H1 (cell line): ENCODE results near the gene SNRK. TPM values are rescaled to one million over a fixed set of nuclear protein-coding genes. Genes with fewer than 3 reads are reported as not detected.

Experiments used
- CTCF ChIA-PET: fragments of 300-600 bp; sonication (Branson Sonifier 250); formaldehyde crosslinking; loops from one replicate; lab custom pipeline; 2021; ENCODE audit not compliant: partially characterized antibody; lab: Charles Lee
- POLR2A ChIA-PET: fragments of 300-600 bp; sonication (Branson Sonifier 250); formaldehyde crosslinking; loops from one replicate; lab custom pipeline; 2021; ENCODE audit warnings: inconsistent platforms; ENCODE audit not compliant: partially characterized antibody; lab: Charles Lee
- DNase-seq, 2 experiments: peaks; one replicate each; pipeline versions ENCODE4 v3.0.0 to v3.0.0-alpha.2; 2010 to 2022; ENCODE audit warnings: low spot score in 2 of 2, low read depth in 1 of 2, mixed read lengths in 1 of 2
- FAIRE-seq: peaks from 2 replicates; lab custom pipeline; 2011; peaks lifted over from hg19 to GRCh38; lab: Jason Lieb, UNC
- H2AFZ ChIP-seq: 2 replicates; pipeline ENCODE4 v1.8.1; 2012; ENCODE audit warnings: low read length, inconsistent platforms
- H2AK5ac ChIP-seq: 2 replicates; pipeline ENCODE4 v1.6.1; 2013; ENCODE audit warnings: low read depth, low read length
- H2BK120ac ChIP-seq: replicated peaks from 2 replicates; pipeline ENCODE3; 2013; ENCODE audit warnings: low read depth, low read length, inconsistent platforms
- H2BK12ac ChIP-seq: 2 replicates; pipeline ENCODE4 v1.6.1; 2013; ENCODE audit warnings: low read depth, low read length
- H2BK15ac ChIP-seq: 2 replicates; pipeline ENCODE4 v1.6.1; 2013; ENCODE audit warnings: low read length
- H2BK20ac ChIP-seq: 2 replicates; pipeline ENCODE4 v1.6.1; 2013; ENCODE audit warnings: low read length
- H2BK5ac ChIP-seq: 2 replicates; pipeline ENCODE4 v1.6.1; 2013; ENCODE audit warnings: low read depth, low read length
- H3K14ac ChIP-seq: 2 replicates; pipeline ENCODE4 v1.6.1; 2013; ENCODE audit warnings: inconsistent platforms; ENCODE audit not compliant: insufficient read length
- H3K18ac ChIP-seq: 2 replicates; pipeline ENCODE4 v1.6.1; 2013; ENCODE audit warnings: low read length; ENCODE audit errors: extremely low read depth
- H3K23ac ChIP-seq: 2 replicates; pipeline ENCODE4 v1.6.1; 2013; ENCODE audit warnings: inconsistent platforms; ENCODE audit not compliant: insufficient read length
- H3K23me2 ChIP-seq: 2 replicates; pipeline ENCODE4 v1.6.1; 2013; ENCODE audit warnings: low read depth, low read length
- H3K27ac ChIP-seq: 2 replicates; pipeline ENCODE4 v1.6.1; 2011; ENCODE audit warnings: low read depth, low read length, inconsistent platforms
- H3K27me3 ChIP-seq, 4 experiments: replicated peaks in 1 of 4; 1 replicate in 1 of 4; 2 replicates in 3 of 4; pipeline versions ENCODE4 v1.6.1 to v1.8.1; 2011 to 2013; ENCODE audit warnings: low read length in 3 of 4, mild to moderate bottlenecking in 3 of 4, inconsistent platforms in 2 of 4, mixed read lengths in 2 of 4, moderate library complexity in 1 of 4; ENCODE audit not compliant: control insufficient read depth in 3 of 4, insufficient read depth in 3 of 4; ENCODE audit errors: extremely low read depth in 1 of 4
- H3K36me3 ChIP-seq, 4 experiments: 2 replicates each; pipeline versions ENCODE4 v1.6.1 to v1.8.1; 2011 to 2013; ENCODE audit warnings: mild to moderate bottlenecking in 4 of 4, low read length in 3 of 4, moderate library complexity in 2 of 4, control low read depth in 1 of 4, inconsistent platforms in 1 of 4; ENCODE audit not compliant: insufficient read depth in 4 of 4, control insufficient read depth in 2 of 4
- H3K4ac ChIP-seq: replicated peaks from 2 replicates; pipeline ENCODE3; 2013; ENCODE audit warnings: low read length, low read depth, mixed read lengths, inconsistent platforms; ENCODE audit not compliant: insufficient read length
- H3K4me1 ChIP-seq, 4 experiments: replicated peaks in 1 of 4; 1 replicate in 1 of 4; 2 replicates in 3 of 4; pipeline versions ENCODE4 v1.6.1 to v1.8.1; 2011 to 2013; ENCODE audit warnings: low read length in 3 of 4, inconsistent platforms in 2 of 4, mixed read lengths in 1 of 4; ENCODE audit not compliant: insufficient read depth in 4 of 4, control insufficient read depth in 3 of 4
- H3K4me2 ChIP-seq, 2 experiments: 2 replicates each; pipeline versions ENCODE4 v1.6.1 to v1.8.1; 2011 to 2013; ENCODE audit warnings: low read depth in 2 of 2, low read length in 2 of 2, control low read depth in 1 of 2, inconsistent platforms in 1 of 2, mild to moderate bottlenecking in 1 of 2; ENCODE audit not compliant: insufficient read depth in 1 of 2
- H3K4me3 ChIP-seq, 4 experiments: fragments of 200-600, 300-600 bp in 1 of 4; sonication (generic), shearing (Covaris generic), sonication (Bioruptor Twin) in 1 of 4; 2 replicates each; pipeline versions ENCODE4 v1.5.1 to v1.8.1; 2011 to 2016; ENCODE audit warnings: low read length in 4 of 4, low read depth in 3 of 4, control low read depth in 2 of 4, inconsistent platforms in 2 of 4, mild to moderate bottlenecking in 2 of 4, mixed read lengths in 1 of 4, moderate library complexity in 1 of 4; ENCODE audit not compliant: insufficient read depth in 2 of 4; ENCODE audit errors: extremely low read depth in 1 of 4
- H3K56ac ChIP-seq: replicated peaks from 2 replicates; pipeline ENCODE3; 2013; ENCODE audit warnings: low read depth, mild to moderate bottlenecking, mixed read lengths, low read length, inconsistent platforms; ENCODE audit not compliant: insufficient read length
- H3K79me1 ChIP-seq: 2 replicates; pipeline ENCODE4 v1.6.1; 2013; ENCODE audit warnings: low read depth, low read length, control low read depth
- H3K79me2 ChIP-seq, 2 experiments: 2 replicates each; pipeline versions ENCODE4 v1.6.1 to v1.8.1; 2012 to 2013; ENCODE audit warnings: low read length in 2 of 2, mild to moderate bottlenecking in 2 of 2, inconsistent platforms in 1 of 2; ENCODE audit not compliant: insufficient read depth in 2 of 2, control insufficient read depth in 1 of 2
- H3K9ac ChIP-seq, 4 experiments: replicated peaks in 1 of 4; 1 replicate in 1 of 4; 2 replicates in 3 of 4; pipeline versions ENCODE4 v1.6.1 to v1.8.1; 2011 to 2013; ENCODE audit warnings: low read depth in 3 of 4, low read length in 3 of 4, control low read depth in 2 of 4, mild to moderate bottlenecking in 2 of 4, moderate library complexity in 2 of 4, inconsistent platforms in 1 of 4; ENCODE audit errors: extremely low read depth in 1 of 4
- H3K9me3 ChIP-seq, 2 experiments: 2 replicates each; pipeline versions ENCODE4 v1.6.1 to v1.8.1; 2012 to 2013; ENCODE audit warnings: mild to moderate bottlenecking in 2 of 2, moderate library complexity in 2 of 2, control low read depth in 1 of 2, inconsistent platforms in 1 of 2, low read depth in 1 of 2, low read length in 1 of 2, mixed read lengths in 1 of 2; ENCODE audit not compliant: insufficient read depth in 2 of 2
- H4K20me1 ChIP-seq, 2 experiments: replicated peaks in 1 of 2; 2 replicates each; pipeline versions ENCODE3 to v1.8.1; 2011 to 2013; ENCODE audit warnings: inconsistent platforms in 2 of 2, low read length in 2 of 2, mild to moderate bottlenecking in 1 of 2; ENCODE audit not compliant: insufficient read depth in 2 of 2, control insufficient read depth in 1 of 2
- H4K5ac ChIP-seq: 2 replicates; pipeline ENCODE4 v1.6.1; 2013; ENCODE audit warnings: low read length, low read depth, mixed read lengths, inconsistent platforms; ENCODE audit not compliant: insufficient read length
- H4K8ac ChIP-seq: 2 replicates; pipeline ENCODE4 v1.8.0; 2013; ENCODE audit warnings: mild to moderate bottlenecking, moderate library complexity, low read length, inconsistent platforms; ENCODE audit not compliant: insufficient read depth; ENCODE audit errors: extremely low read depth
- H4K91ac ChIP-seq: replicated peaks from 2 replicates; pipeline ENCODE3; 2013; ENCODE audit warnings: low read length, mixed read lengths, inconsistent platforms; ENCODE audit not compliant: insufficient read length
- ATF3 ChIP-seq: IDR thresholded peaks from 2 replicates; pipeline ENCODE4 v1.6.1; 2011; ENCODE audit warnings: low read depth, mild to moderate bottlenecking, low read length; ENCODE audit not compliant: insufficient read depth
- BACH1 ChIP-seq: IDR thresholded peaks from 2 replicates; pipeline ENCODE4 v1.6.1; 2012; ENCODE audit warnings: low read length, improper control_type of control experiment
- BRCA1 ChIP-seq: IDR thresholded peaks from 2 replicates; pipeline ENCODE4 v1.6.1; 2012; ENCODE audit warnings: low read depth, low read length, improper control_type of control experiment
- CREB1 ChIP-seq: IDR thresholded peaks from 2 replicates; pipeline ENCODE4 v1.6.1; 2012; ENCODE audit warnings: inconsistent platforms
- EGR1 ChIP-seq: IDR thresholded peaks from 2 replicates; pipeline ENCODE4 v1.6.1; 2011; ENCODE audit warnings: low read depth, low read length, borderline replicate concordance
- FOSL1 ChIP-seq: IDR thresholded peaks from 2 replicates; pipeline ENCODE4 v1.6.1; 2011; ENCODE audit warnings: mild to moderate bottlenecking, low read depth, low read length, moderate library complexity; ENCODE audit not compliant: insufficient read depth
- HDAC2 ChIP-seq, 2 experiments: fragments of 300-600 bp in 1 of 2; sonication (generic) in 1 of 2; IDR thresholded peaks; 2 replicates each; pipeline ENCODE4 v1.6.1; 2011 to 2012; ENCODE audit warnings: low read depth in 2 of 2, low read length in 2 of 2, mild to moderate bottlenecking in 2 of 2, moderate library complexity in 2 of 2, borderline replicate concordance in 1 of 2, inconsistent platforms in 1 of 2
- KDM1A ChIP-seq: fragments of 200-600, 300-600 bp; sonication (generic); IDR thresholded peaks from 2 replicates; pipeline ENCODE4 v1.7.1; 2016; ENCODE audit warnings: mild to moderate bottlenecking, low read length, borderline replicate concordance
- NRF1 ChIP-seq: IDR thresholded peaks from 2 replicates; pipeline ENCODE4 v1.6.1; 2011; ENCODE audit warnings: mild to moderate bottlenecking, low read depth, low read length, improper control_type of control experiment
- POLR2AphosphoS5 ChIP-seq: IDR thresholded peaks from 2 replicates; pipeline ENCODE4 v1.6.1; 2011; ENCODE audit warnings: low read depth, low read length
- SIN3A ChIP-seq, 2 experiments: IDR thresholded peaks in 1 of 2; conservative IDR thresholded peaks in 1 of 2; 2 replicates each; pipeline ENCODE4 v1.6.1; 2011 to 2012; ENCODE audit warnings: low read length in 2 of 2, improper control_type of control experiment in 1 of 2, low read depth in 1 of 2, mild to moderate bottlenecking in 1 of 2
- SIRT6 ChIP-seq: IDR thresholded peaks from one replicate; pipeline ENCODE4 v1.7.1; 2012; ENCODE audit warnings: low read length, inconsistent platforms
- SP2 ChIP-seq: IDR thresholded peaks from 2 replicates; pipeline ENCODE4 v1.6.1; 2012; ENCODE audit warnings: mild to moderate bottlenecking, low read length, inconsistent platforms
- TAF1 ChIP-seq: IDR thresholded peaks from 2 replicates; pipeline ENCODE4 v1.6.1; 2011; ENCODE audit warnings: mild to moderate bottlenecking, low read depth, low read length
- TBP ChIP-seq: IDR thresholded peaks from 2 replicates; pipeline ENCODE4 v1.6.1; 2011; ENCODE audit warnings: low read depth, low read length, improper control_type of control experiment
- WGBS, 2 experiments: shearing (Covaris generic) in 1 of 2; methylation state at CpG; one replicate each; pipeline versions ENCODE4 v1.1.6 to v1.1.7; 2013 to 2015; ENCODE audit warnings: low lambda C conversion rate in 2 of 2, mixed read lengths in 2 of 2, inconsistent platforms in 1 of 2, low coverage in 1 of 2, missing lambda C conversion rate in 1 of 2; ENCODE audit not compliant: insufficient replicate concordance in 2 of 2, insufficient coverage in 1 of 2, insufficient read length in 1 of 2; ENCODE audit errors: extremely low coverage in 1 of 2, missing lambda C conversion rate in 1 of 2; 5-methylcytosine and 5-hydroxymethylcytosine counted together
- polyA plus RNA-seq, 7 experiments: library from polyadenylated mRNA; depleted of rRNA in 3 of 7; stranded (reverse) in 5 of 7; unstranded in 2 of 7; fragments of >200 nt in 5 of 7; fragments of 200-250 nt in 2 of 7; gene quantifications; 1 replicate in 5 of 7; 2 replicates in 1 of 7; 4 replicates in 1 of 7; pipeline versions ENCODE4 v1.2.1 to v1.2.3, GENCODE V29; 2011 to 2013; ENCODE audit warnings: missing spikeins in 2 of 7, mixed read lengths in 2 of 7
- total RNA-seq: library from RNA; stranded (reverse); fragmentation: NEBNext Ultra II Directional; extraction: Animal tissue kit (Norgen Biotek cat#: 25700); gene quantifications from 2 replicates; pipeline ENCODE4 v1.2.1, GENCODE V29; 2021

The SNRK gene
- total and polyA plus RNA-seq, 2 of the 8 experiments (the other 6 are each of a cell fraction or from before 2014, with no cell fraction given) = 4.4 to 11.7 TPM

GRCh38 chr3:43248185-43248583 lies 38.2 kb upstream of the SNRK start:
- H2BK12ac ChIP-seq = no peak overlapping the region
- no peak overlapping the region for H2BK15ac ChIP-seq
- no peak overlapping the region for H3K23ac ChIP-seq
- ChIA-PET CTCF (no interaction called here), POLR2A (no interaction called here)
- no peak overlapping the region for H2BK20ac ChIP-seq
- 89% methylated on average over 2 of the region's 2 CpGs; no CpG with 5 or more reads in 1 of the 2 experiments for WGBS, 2 experiments
- no peak overlapping the region for H3K27ac ChIP-seq
- no peak overlapping the region for H2BK120ac ChIP-seq
- H3K4me2 ChIP-seq = no peak overlapping the region; a peak in 1 of 4 replicates
- no peak overlapping the region for H4K8ac ChIP-seq
- no peaks in the 10 kb centered on the region; the same call in 1 of the 2 replicates for H3K23me2 ChIP-seq
- no peak overlapping the region for H3K14ac ChIP-seq
- no peak overlapping the region for H2AFZ ChIP-seq
- no peak overlapping the region for H3K4ac ChIP-seq
- peak in 1 of 2 experiments; percentile 35 for DNase-seq
- no peaks in the 10 kb centered on the region for H3K79me2 ChIP-seq
- H4K20me1 ChIP-seq = no peaks in the 10 kb centered on the region
- no peak overlapping the region for H3K56ac ChIP-seq
- H3K4me3 ChIP-seq = no peak overlapping the region
- no peaks in the 10 kb centered on the region for H3K27me3 ChIP-seq
- peaks cover 1 to 10% (median 8%) of the 10 kb centered on the region in 4 experiments; a peak in 4 of 7 replicates for H3K4me1 ChIP-seq
- H3K18ac ChIP-seq = no peak overlapping the region
- H3K36me3 ChIP-seq = no peaks in the 10 kb centered on the region
- no peaks in the 10 kb centered on the region for H3K79me1 ChIP-seq
- FAIRE-seq = no peak
- no peak overlapping the region for H4K91ac ChIP-seq
- H2BK5ac ChIP-seq = no peak overlapping the region
- H3K9ac ChIP-seq = no peak overlapping the region
- no peak overlapping the region for H4K5ac ChIP-seq
- no peak overlapping the region for H2AK5ac ChIP-seq
- peaks cover 0 to 2% of the 10 kb centered on the region in 2 experiments; a peak in 1 of 4 replicates for H3K9me3 ChIP-seq
- TF ChIP-seq ATF3 (no peak), HDAC2 (IDR thresholded peaks at IDR 0.05; ENCODE audit: borderline replicate concordance in 1 of 2, low read depth in 2 of 2, low read length in 2 of 2) (no peak), POLR2AphosphoS5 (no peak), SIN3A (conservative IDR thresholded peaks at IDR 0.05 in 1 of 2, IDR thresholded peaks at IDR 0.05 in 1 of 2; ENCODE audit: low read depth in 1 of 2, low read length in 2 of 2) (no peak), KDM1A (no peak), CREB1 (no peak), BACH1 (no peak), SP2 (no peak), NRF1 (no peak), BRCA1 (no peak), EGR1 (no peak), FOSL1 (no peak), TBP (no peak), TAF1 (no peak), SIRT6 (no peak)
